Measurements from ENCODE around the gene P2RX4. TPM values are rescaled to one million over a fixed set of nuclear protein-coding genes. Genes with fewer than 3 reads are reported as not detected.
A peak's percentile ranks its signal among the peaks of the same experiment; 100 is the strongest.

The P2RX4 gene
- total RNA-seq, 1 experiment from 2014 or later, result 21.0 TPM

- Histone ChIP-seq H4K20me1 (ENCODE audit: insufficient read depth) (no peaks in the 10 kb centered on the region), H3K36me3 (ENCODE audit: low read depth) (no peaks in the 10 kb centered on the region), H3K9me2 (ENCODE audit: insufficient read depth) (no peaks in the 10 kb centered on the region), H3F3A (ENCODE audit: insufficient read depth, low read depth) (peaks cover 8% of the 10 kb centered on the region), H3K79me2 (ENCODE audit: low read depth) (no peaks in the 10 kb centered on the region), H3K27ac (peak overlapping the region; percentile 9; the same call in 1 of the 2 replicates), H3K9me3 (ENCODE audit: insufficient read depth, low read depth) (no peaks in the 10 kb centered on the region), H3K4me3 (no peak overlapping the region), H2AFZ (no peak overlapping the region), H3K27me3 (ENCODE audit: insufficient read depth, low read depth) (no peaks in the 10 kb centered on the region), H3K4me2 (no peak overlapping the region), H3K4me1 (replicated peaks; ENCODE audit: insufficient read depth) (no peaks in the 10 kb centered on the region)
- intact Hi-C loops (cut with micrococcal nuclease; ENCODE audit: unreplicated experiment), result no loop called here
- CTCF ChIA-PET, result interaction anchor here (0.5 kb wide), 1 partner anchor 20 kb away, joined by 5 read pairs; no protein-coding TSS in a partner anchor
- POLR2A ChIA-PET (ENCODE audit: unreplicated experiment), result no interaction called here
- DNase-seq, result no peak
- BruUV-seq (replicated peaks), result no TSS peak
- TF ChIP-seq CTCF (conservative IDR thresholded peaks at IDR 0.05) (no peak), EZH2 (IDR thresholded peaks at IDR 0.05; ENCODE audit: low read depth) (no peak)
Observed at GRCh38 chr12:121238604-121239350, 28.8 kb downstream of the P2RX4 start.

- H3K9me3 ChIP-seq (ENCODE audit: insufficient read depth, low read depth), result no peaks in the 10 kb centered on the region
- no peak overlapping the region for H3K4me3 ChIP-seq
- no peak for DNase-seq
- intact Hi-C loops (cut with micrococcal nuclease; ENCODE audit: unreplicated experiment), result no loop called here
- no peaks in the 10 kb centered on the region for H3K9me2 ChIP-seq (ENCODE audit: insufficient read depth)
- H3K36me3 ChIP-seq (ENCODE audit: low read depth), result no peaks in the 10 kb centered on the region
- TF ChIP-seq EZH2 (IDR thresholded peaks at IDR 0.05; ENCODE audit: low read depth), result no peak
- no peak overlapping the region for H3K4me2 ChIP-seq
- ChIA-PET CTCF (no interaction called here), POLR2A (ENCODE audit: unreplicated experiment) (no interaction called here)
- H3K4me1 ChIP-seq (replicated peaks; ENCODE audit: insufficient read depth), result no peaks in the 10 kb centered on the region
- peaks cover 8% of the 10 kb centered on the region for H3F3A ChIP-seq (ENCODE audit: insufficient read depth, low read depth)
- H3K27me3 ChIP-seq (ENCODE audit: insufficient read depth, low read depth), result no peaks in the 10 kb centered on the region
- H4K20me1 ChIP-seq (ENCODE audit: insufficient read depth), result no peaks in the 10 kb centered on the region
- H2AFZ ChIP-seq, result no peak overlapping the region
- no TSS peak for BruUV-seq (replicated peaks)
- peak overlapping the region; percentile 9; the same call in 1 of the 2 replicates for H3K27ac ChIP-seq
- no peaks in the 10 kb centered on the region for H3K79me2 ChIP-seq (ENCODE audit: low read depth)
Observed at GRCh38 chr12:121239351-121240061, 29.6 kb downstream of the P2RX4 start.

- Histone ChIP-seq H3K4me3 (no peak overlapping the region), H3F3A (ENCODE audit: insufficient read depth, low read depth) (peaks cover 8% of the 10 kb centered on the region), H3K4me2 (no peak overlapping the region), H3K36me3 (ENCODE audit: low read depth) (no peaks in the 10 kb centered on the region), H4K20me1 (ENCODE audit: insufficient read depth) (no peaks in the 10 kb centered on the region), H3K27me3 (ENCODE audit: insufficient read depth, low read depth) (no peaks in the 10 kb centered on the region), H3K4me1 (replicated peaks; ENCODE audit: insufficient read depth) (no peaks in the 10 kb centered on the region), H3K9me3 (ENCODE audit: insufficient read depth, low read depth) (no peaks in the 10 kb centered on the region), H3K27ac (no peak overlapping the region), H2AFZ (no peak overlapping the region), H3K9me2 (ENCODE audit: insufficient read depth) (no peaks in the 10 kb centered on the region), H3K79me2 (ENCODE audit: low read depth) (no peaks in the 10 kb centered on the region)
- POLR2A ChIA-PET (ENCODE audit: unreplicated experiment), result no interaction called here
- intact Hi-C loops (cut with micrococcal nuclease; ENCODE audit: unreplicated experiment), result no loop called here
- BruUV-seq (replicated peaks), result no TSS peak
- no peak for TF ChIP-seq CTCF (conservative IDR thresholded peaks at IDR 0.05)
- TF ChIP-seq EZH2 (IDR thresholded peaks at IDR 0.05; ENCODE audit: low read depth), result no peak
- DNase-seq, result no peak
- CTCF ChIA-PET, result no interaction called here
Observed at GRCh38 chr12:121240062-121240420, 30.1 kb downstream of the P2RX4 start.

Measured in PC-9 (cell line).